HEK293T (cell line): ENCODE results near the gene MYBPHL.

Experiments used
- ELF4 ChIP-seq: fragments of 450-650 bp; IDR thresholded peaks from 2 replicates; pipeline ENCODE4 v1.6.1; 2017; ENCODE audit warnings: antibody characterized with exemption
- HDGF ChIP-seq: fragments of 450-650 bp; IDR thresholded peaks from 2 replicates; pipeline ENCODE4 v1.6.1; 2017; ENCODE audit warnings: antibody characterized with exemption, borderline replicate concordance
- PKNOX1 ChIP-seq: fragments of 450-650 bp; IDR thresholded peaks from 2 replicates; pipeline ENCODE4 v1.6.1; 2016
- ZNF384 ChIP-seq: fragments of 450-650 bp; IDR thresholded peaks from 2 replicates; pipeline ENCODE4 v1.6.1; 2016

DNA sequence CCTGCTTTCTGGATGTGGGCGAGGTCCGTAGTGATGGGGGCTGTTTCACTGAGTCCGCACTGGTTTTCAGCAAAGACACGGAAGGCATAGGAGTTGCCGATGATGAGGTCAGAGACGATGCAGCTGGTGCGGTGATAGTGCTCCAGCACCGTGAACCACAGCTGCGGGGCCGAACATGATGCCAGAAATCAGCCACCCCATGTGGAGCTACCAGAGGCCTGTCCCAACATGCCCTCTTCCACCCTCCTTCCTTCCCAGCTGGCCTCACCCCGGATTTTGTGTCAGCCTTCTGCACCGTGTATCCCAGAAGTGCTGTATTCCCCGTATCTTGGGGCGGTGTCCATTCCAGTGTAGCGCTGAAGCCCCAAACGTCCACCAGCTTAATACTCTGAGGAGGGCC is 10.0 kb downstream of the MYBPHL start:
- TF ChIP-seq HDGF (no peak), ELF4 (no peak), ZNF384 (no peak), PKNOX1 (no peak)
